ENCODE measurements around the gene TALDO1.

TALDO1 gene

DNA sequence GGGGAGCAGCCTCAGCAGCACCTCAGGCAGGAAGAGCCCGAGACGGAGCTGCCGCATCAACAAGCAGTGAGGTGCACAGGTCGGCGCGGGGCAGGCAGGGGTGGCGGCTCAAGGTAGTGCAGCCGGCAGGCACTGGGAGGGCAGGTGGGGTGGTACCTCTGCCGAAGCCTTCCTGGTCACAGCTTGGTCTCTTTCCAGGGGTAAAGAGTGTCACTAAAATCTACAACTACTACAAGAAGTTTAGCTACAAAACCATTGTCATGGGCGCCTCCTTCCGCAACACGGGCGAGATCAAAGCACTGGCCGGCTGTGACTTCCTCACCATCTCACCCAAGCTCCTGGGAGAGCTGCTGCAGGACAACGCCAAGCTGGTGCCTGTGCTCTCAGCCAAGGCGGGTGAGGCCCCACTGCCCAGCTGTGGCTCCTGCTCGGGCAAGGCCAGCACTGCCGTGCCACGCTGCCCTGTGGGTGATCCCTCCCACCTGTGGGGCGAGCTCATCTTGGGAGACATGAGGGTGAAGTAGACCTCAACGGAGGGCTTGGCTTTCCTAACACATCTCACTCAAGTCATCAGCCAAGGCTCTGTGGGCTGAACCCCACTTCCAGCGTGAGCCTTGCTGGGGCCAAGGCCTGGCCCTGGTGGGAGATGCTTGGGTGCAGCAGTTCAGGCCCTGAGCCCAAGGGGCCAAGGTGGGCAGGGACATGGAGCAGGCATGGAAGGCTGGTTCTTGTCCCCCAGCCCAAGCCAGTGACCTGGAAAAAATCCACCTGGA is 16.5 kb downstream of the TALDO1 start:
- POLR2A ChIA-PET = interaction anchor here (0.7 to 1.7 kb wide), 2 partner anchors 13 to 15 kb away, joined by 3 to 8 read pairs; partner anchors contain the start of gene GATD1
- DNase-seq (ENCODE audit: extremely low spot score) = no peak
- CTCF ChIA-PET = interaction anchor here (0.9 to 1.0 kb wide), 2 partner anchors 35 to 67 kb away, joined by 3 read pairs; no protein-coding TSS in a partner anchor

DNA sequence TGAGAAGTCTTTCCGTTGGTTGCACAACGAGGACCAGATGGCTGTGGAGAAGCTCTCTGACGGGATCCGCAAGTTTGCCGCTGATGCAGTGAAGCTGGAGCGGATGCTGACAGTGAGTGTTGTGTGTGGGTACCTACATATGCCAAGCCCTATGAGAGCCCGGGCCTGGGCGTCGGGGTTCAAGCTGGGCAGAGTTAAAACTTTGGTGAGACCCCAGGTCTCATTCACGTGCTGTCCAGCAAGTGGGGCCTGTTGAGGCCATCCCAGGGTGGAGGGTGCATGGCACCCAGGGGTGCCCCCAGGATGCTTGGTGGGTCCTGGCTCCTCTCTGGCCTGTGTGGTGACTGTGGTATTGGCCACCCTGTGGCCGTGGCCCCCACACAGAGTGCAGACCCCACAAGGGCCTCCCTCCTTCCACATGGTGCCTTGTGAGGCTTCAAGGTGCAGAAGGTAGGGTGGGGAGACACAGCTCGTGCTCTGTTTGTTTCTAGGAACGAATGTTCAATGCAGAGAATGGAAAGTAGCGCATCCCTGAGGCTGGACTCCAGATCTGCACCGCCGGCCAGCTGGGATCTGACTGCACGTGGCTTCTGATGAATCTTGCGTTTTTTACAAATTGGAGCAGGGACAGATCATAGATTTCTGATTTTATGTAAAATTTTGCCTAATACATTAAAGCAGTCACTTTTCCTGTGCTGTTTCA is 17.2 kb downstream of the TALDO1 start:
- POLR2A ChIA-PET = interaction anchor here (1.2 to 1.7 kb wide), 2 partner anchors 13 to 17 kb away, joined by 3 to 8 read pairs; partner anchors contain the start of genes GATD1 and TALDO1
- CTCF ChIA-PET = interaction anchor here (0.9 to 1.0 kb wide), 2 partner anchors 36 to 68 kb away, joined by 3 read pairs; no protein-coding TSS in a partner anchor
- TF ChIP-seq, protein P1, sequence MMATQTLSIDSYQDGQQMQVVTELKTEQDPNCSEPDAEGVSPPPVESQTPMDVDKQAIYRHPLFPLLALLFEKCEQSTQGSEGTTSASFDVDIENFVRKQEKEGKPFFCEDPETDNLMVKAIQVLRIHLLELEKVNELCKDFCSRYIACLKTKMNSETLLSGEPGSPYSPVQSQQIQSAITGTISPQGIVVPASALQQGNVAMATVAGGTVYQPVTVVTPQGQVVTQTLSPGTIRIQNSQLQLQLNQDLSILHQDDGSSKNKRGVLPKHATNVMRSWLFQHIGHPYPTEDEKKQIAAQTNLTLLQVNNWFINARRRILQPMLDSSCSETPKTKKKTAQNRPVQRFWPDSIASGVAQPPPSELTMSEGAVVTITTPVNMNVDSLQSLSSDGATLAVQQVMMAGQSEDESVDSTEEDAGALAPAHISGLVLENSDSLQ (IDR thresholded peaks at IDR 0.05) = no peak
- TF ChIP-seq ZNF384 (IDR thresholded peaks at IDR 0.05) (no peak), SP1 (IDR thresholded peaks at IDR 0.05) (no peak)
- DNase-seq (ENCODE audit: extremely low spot score) = no peak

More for the DNA sequence above, 16.5 kb downstream of the TALDO1 start:
- no peak for TF ChIP-seq HDGF (IDR thresholded peaks at IDR 0.05; ENCODE audit: borderline replicate concordance)
- no peak for TF ChIP-seq CTBP1 (IDR thresholded peaks at IDR 0.05; ENCODE audit: borderline replicate concordance)
- TF ChIP-seq NFRKB (IDR thresholded peaks at IDR 0.05) = no peak
- TF ChIP-seq ARNT (IDR thresholded peaks at IDR 0.05) = no peak
- TF ChIP-seq SP1 (IDR thresholded peaks at IDR 0.05) = no peak
- TF ChIP-seq FOXA1 (IDR thresholded peaks at IDR 0.05) = no peak

- DNase-seq (ENCODE audit: extremely low spot score) = no peak
- ChIA-PET POLR2A (interaction anchor here (1.1 to 1.8 kb wide), 4 partner anchors 12 to 54 kb away, joined by 3 to 8 read pairs (median 4); partner anchors contain the start of genes GATD1 and TALDO1), CTCF (interaction anchor here (0.9 kb wide), 1 partner anchor 37 kb away, joined by 3 read pairs; no protein-coding TSS in a partner anchor)
- TF ChIP-seq ZNF384 (IDR thresholded peaks at IDR 0.05) (0 out of 2 replicates have a peak, but pooled peaks have one; percentile 16), BHLHE40 (IDR thresholded peaks at IDR 0.05; ENCODE audit: borderline replicate concordance) (no peak)
These were observed 17.9 kb downstream of the TALDO1 start for GRCh38 chr11:765025-765801.

DNA sequence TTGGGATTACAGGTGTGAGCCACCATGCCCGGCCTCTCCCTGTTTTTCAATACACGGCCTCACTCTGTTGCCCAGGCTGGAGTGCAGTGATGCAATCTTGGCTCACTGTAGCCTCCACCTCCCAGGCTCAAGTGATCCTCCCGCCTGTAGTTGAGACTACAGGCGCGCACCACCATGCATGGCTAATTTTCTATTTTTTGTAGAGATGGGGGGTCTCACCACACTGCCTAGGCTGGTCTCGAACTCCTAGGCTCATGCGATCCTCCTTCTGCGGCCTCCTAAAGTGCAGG is 18.5 kb downstream of the TALDO1 start:
- TF ChIP-seq ZNF384 (IDR thresholded peaks at IDR 0.05) = no peak
- no peak for TF ChIP-seq ELF4 (IDR thresholded peaks at IDR 0.05)
- TF ChIP-seq FOXK2 (IDR thresholded peaks at IDR 0.05) = no peak
- TF ChIP-seq BHLHE40 (IDR thresholded peaks at IDR 0.05; ENCODE audit: borderline replicate concordance) = no peak
- no peak for TF ChIP-seq FOXA1 (IDR thresholded peaks at IDR 0.05)
- no peak for TF ChIP-seq CTBP1 (IDR thresholded peaks at IDR 0.05; ENCODE audit: borderline replicate concordance)
- TF ChIP-seq SP1 (IDR thresholded peaks at IDR 0.05) = no peak
- TF ChIP-seq LEF1 (IDR thresholded peaks at IDR 0.05; ENCODE audit: borderline replicate concordance) = no peak
- no peak for TF ChIP-seq HDGF (IDR thresholded peaks at IDR 0.05; ENCODE audit: borderline replicate concordance)
- no peak for TF ChIP-seq NFRKB (IDR thresholded peaks at IDR 0.05)
- TF ChIP-seq TARDBP (IDR thresholded peaks at IDR 0.05) = no peak
- TF ChIP-seq ARNT (IDR thresholded peaks at IDR 0.05) = no peak
- TF ChIP-seq L3MBTL2 (conservative IDR thresholded peaks at IDR 0.05) = no peak
- TF ChIP-seq SUZ12 (IDR thresholded peaks at IDR 0.05) = no peak
- TF ChIP-seq, protein P1 (IDR thresholded peaks at IDR 0.05) = no peak
- no peak for TF ChIP-seq FOXM1 (IDR thresholded peaks at IDR 0.05; ENCODE audit: borderline replicate concordance)
- CTCF ChIA-PET = no interaction called here
- no peak for DNase-seq (ENCODE audit: extremely low spot score)
- POLR2A ChIA-PET = interaction anchor here (1.1 to 1.8 kb wide), 2 partner anchors 11 to 54 kb away, joined by 3 to 5 read pairs; partner anchors contain the start of gene GATD1

GRCh38 chr11:766106-766935 is 19.1 kb downstream of the TALDO1 start:
- ChIA-PET POLR2A (interaction anchor here (0.6 to 1.8 kb wide), 3 partner anchors 11 to 70 kb away, joined by 3 to 5 read pairs (median 3); partner anchors contain the start of gene GATD1), CTCF (no interaction called here)
- no peak for DNase-seq (ENCODE audit: extremely low spot score)
- TF ChIP-seq NFRKB (IDR thresholded peaks at IDR 0.05) = no peak

- TF ChIP-seq ELF4 (IDR thresholded peaks at IDR 0.05) (no peak), FOXK2 (IDR thresholded peaks at IDR 0.05) (no peak), L3MBTL2 (conservative IDR thresholded peaks at IDR 0.05) (no peak), CTBP1 (IDR thresholded peaks at IDR 0.05; ENCODE audit: borderline replicate concordance) (no peak), SP1 (IDR thresholded peaks at IDR 0.05) (no peak)
- CTCF ChIA-PET = no interaction called here
- POLR2A ChIA-PET = interaction anchor here (1.8 kb wide), 1 partner anchor 10 kb away, joined by 5 read pairs; the partner anchor contains the start of gene GATD1
- DNase-seq (ENCODE audit: extremely low spot score) = no peak
These were observed 19.6 kb downstream of the TALDO1 start for GRCh38 chr11:766936-767210.
